GM18508 (cell line): ENCODE data around the gene DAZ1.
"Not testable (repeated sequence)": the region's sequence is repeated elsewhere in the genome, so short reads cannot be mapped to it uniquely, and the experiment has no call there.

ENCODE experiments used
- ATAC-seq: cut with Tn5 transposase; IDR thresholded peaks from one replicate; pipeline ENCODE4 v1.9.1; 2021; ENCODE audit warnings: moderate number of reproducible peaks; ENCODE audit not compliant: insufficient read depth, unreplicated experiment

Gene DAZ1, protein sequence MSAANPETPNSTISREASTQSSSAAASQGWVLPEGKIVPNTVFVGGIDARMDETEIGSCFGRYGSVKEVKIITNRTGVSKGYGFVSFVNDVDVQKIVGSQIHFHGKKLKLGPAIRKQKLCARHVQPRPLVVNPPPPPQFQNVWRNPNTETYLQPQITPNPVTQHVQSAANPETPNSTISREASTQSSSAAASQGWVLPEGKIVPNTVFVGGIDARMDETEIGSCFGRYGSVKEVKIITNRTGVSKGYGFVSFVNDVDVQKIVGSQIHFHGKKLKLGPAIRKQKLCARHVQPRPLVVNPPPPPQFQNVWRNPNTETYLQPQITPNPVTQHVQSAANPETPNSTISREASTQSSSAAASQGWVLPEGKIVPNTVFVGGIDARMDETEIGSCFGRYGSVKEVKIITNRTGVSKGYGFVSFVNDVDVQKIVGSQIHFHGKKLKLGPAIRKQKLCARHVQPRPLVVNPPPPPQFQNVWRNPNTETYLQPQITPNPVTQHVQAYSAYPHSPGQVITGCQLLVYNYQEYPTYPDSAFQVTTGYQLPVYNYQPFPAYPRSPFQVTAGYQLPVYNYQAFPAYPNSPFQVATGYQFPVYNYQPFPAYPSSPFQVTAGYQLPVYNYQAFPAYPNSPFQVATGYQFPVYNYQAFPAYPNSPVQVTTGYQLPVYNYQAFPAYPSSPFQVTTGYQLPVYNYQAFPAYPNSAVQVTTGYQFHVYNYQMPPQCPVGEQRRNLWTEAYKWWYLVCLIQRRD

DNA sequence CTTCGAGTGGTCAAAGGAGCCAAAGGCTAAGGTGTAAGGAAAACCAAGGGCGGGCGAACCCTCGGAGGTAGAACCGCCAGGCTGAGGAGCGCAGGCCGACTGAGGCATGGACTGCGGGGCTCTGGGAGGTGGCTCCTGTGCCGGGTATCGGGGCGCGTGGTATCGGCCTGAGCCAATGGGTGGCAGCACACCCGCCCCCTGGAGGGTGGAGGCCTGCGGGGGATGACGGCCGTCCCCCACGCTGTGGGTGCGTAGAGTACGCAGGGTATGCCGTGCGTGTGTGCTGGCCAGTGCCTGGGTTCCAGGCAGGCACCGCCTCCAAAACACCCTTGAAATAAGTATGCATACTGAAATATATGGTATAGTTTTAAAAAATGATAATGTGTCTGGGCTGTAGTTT is at the start of gene DAZ1:
DAZ1 (minus strand) TSS at position 101 of the 400 bp plus-strand sequence. CDS start 208 bp downstream, outside the sequence.
- ATAC-seq: not testable (repeated sequence)

DNA sequence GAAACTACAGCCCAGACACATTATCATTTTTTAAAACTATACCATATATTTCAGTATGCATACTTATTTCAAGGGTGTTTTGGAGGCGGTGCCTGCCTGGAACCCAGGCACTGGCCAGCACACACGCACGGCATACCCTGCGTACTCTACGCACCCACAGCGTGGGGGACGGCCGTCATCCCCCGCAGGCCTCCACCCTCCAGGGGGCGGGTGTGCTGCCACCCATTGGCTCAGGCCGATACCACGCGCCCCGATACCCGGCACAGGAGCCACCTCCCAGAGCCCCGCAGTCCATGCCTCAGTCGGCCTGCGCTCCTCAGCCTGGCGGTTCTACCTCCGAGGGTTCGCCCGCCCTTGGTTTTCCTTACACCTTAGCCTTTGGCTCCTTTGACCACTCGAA is 20.4 kb upstream of the DAZ1 start, which contains the start of gene DAZ2:
DAZ2 (plus strand) TSS at position 301 of the 400 bp plus-strand sequence. CDS start 208 bp downstream, outside the sequence.
- not testable (repeated sequence) for ATAC-seq

DNA sequence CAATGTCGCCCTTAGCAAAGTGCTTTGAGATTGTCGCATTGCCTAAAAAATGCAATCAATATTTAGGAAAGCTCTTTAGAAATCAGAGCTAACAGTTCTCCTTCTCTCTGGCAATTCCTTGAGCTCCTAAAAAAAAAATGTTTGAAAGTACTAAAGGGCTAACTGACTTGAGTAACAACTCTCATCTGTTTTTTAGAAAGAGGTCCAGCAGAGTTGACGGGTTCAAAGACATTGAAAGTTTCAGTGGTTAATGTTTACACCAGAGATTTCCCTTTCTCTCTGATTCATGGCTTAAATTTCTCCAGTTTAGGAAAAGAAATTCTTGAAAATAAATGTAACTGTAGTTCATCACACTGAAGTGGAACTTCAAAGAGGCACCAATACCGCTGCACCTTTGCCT is 11.9 kb upstream of the DAZ1 start:
- ATAC-seq: not testable (repeated sequence)

DNA sequence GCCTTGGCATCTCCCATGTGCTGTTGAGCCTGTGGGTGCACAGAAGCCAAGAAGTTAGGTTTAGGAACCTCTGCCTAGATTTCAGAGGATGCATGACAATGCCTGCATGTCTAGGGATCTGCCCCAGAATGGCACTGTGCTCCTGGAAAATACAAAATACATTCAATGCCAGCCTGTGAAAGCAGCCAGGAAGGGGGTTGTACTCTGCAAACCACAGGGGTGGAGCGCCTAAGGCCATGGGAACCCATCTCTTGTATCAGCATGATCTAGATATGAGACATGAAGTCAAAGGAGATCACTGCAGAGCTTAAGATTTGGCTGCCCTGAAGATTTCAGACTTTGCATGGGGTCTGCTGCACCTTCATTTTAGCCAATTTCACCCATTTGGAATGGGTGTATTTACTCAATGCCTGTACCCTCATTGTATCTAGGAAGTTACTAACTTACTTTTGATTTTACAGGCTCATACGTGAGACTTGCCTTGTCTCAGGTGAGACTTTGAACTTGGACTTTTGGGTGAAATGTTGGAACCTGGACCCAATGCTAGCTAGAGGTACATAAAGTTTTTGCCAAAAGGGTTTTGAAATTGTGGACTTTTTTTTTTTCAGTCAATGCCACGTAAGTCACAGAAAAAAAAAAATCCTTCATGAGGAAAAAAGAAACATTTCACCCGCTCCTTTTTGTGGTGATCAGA is 11.1 kb upstream of the DAZ1 start:
- ATAC-seq: not testable (repeated sequence)

DNA sequence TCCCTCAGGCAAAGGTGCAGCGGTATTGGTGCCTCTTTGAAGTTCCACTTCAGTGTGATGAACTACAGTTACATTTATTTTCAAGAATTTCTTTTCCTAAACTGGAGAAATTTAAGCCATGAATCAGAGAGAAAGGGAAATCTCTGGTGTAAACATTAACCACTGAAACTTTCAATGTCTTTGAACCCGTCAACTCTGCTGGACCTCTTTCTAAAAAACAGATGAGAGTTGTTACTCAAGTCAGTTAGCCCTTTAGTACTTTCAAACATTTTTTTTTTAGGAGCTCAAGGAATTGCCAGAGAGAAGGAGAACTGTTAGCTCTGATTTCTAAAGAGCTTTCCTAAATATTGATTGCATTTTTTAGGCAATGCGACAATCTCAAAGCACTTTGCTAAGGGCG is 8.6 kb upstream of the DAZ1 start:
- not testable (repeated sequence) for ATAC-seq
